ENCODE data around the gene PRR5. TPM values are rescaled to one million over a fixed set of nuclear protein-coding genes. Genes with fewer than 3 reads are reported as not detected.

PRR5 gene
- total and polyA plus RNA-seq, 2 of the 13 experiments (the other 11 are each of a cell fraction or from before 2014, with no cell fraction given): 11.6 to 27.5 TPM

DNA sequence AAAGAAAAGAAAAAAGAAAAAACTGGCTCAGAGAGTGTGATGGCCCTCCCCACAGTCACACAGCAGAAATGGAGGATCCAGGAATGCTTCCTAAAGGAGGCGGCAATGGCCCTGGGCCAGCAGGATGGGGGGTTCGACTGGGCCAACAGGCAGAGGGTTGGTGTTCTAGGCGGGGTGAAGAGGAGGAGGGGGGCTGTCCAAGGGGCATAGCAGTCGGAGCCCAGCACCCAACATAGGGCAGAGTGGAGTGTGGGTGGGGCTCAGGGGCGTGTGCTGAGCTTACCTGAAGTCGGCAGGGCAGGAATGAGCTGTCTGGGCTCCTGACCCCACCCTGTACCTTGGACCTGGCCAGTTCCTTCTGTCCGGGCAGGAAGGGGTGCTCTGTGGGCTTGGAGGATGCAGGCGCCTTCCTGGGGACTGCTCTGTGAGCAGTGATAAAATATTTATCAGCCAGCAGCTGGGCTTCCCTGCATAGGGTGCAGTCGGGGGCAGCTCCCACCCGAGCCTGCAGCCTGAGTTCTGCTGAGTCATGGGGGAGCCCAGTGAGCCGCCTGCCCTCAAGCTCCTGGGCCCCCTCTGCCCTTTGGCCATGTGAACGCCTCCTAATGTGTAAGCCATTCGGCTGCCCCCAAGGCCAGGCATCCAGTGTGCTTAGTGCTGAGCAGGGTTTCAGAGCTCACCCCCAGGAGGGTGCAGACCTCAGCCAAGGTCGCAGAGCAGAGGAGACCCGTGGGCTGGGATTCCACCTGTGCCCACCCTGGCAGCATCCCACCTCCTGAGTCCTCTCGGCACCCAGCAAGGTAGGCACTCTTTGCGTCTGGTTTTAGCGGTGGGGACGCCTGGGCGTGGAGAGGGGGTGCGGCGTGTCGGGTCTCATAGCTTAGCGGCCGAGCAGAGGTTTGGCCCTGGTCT is 25.3 kb upstream of the PRR5 start (continued):
- TF ChIP-seq ZC3H13 (CRISPR knock-in tag; IDR thresholded peaks at IDR 0.05): no peak
- no peak for TF ChIP-seq PRDM4 (CRISPR knock-in tag; IDR thresholded peaks at IDR 0.05; ENCODE audit: borderline replicate concordance)
- no peak for TF ChIP-seq GPN1 (CRISPR knock-in tag; IDR thresholded peaks at IDR 0.05; ENCODE audit: borderline replicate concordance)
- TF ChIP-seq NPAS2 (CRISPR knock-in tag; IDR thresholded peaks at IDR 0.05; ENCODE audit: borderline replicate concordance): no peak
- TF ChIP-seq HMG20A (CRISPR knock-in tag; IDR thresholded peaks at IDR 0.05; ENCODE audit: borderline replicate concordance): no peak
- TF ChIP-seq, protein P1, sequence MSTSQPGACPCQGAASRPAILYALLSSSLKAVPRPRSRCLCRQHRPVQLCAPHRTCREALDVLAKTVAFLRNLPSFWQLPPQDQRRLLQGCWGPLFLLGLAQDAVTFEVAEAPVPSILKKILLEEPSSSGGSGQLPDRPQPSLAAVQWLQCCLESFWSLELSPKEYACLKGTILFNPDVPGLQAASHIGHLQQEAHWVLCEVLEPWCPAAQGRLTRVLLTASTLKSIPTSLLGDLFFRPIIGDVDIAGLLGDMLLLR (CRISPR knock-in tag; IDR thresholded peaks at IDR 0.05): no peak
- no peak for TF ChIP-seq DMTF1 (CRISPR knock-in tag; IDR thresholded peaks at IDR 0.05)
- no peak for TF ChIP-seq BHLHE40 (IDR thresholded peaks at IDR 0.05; ENCODE audit: low read length)
- peak; percentile 86 for TF ChIP-seq ZNF687 (CRISPR knock-in tag; IDR thresholded peaks at IDR 0.05)
- no peak for TF ChIP-seq AKAP8 (CRISPR knock-in tag; IDR thresholded peaks at IDR 0.05)
- TF ChIP-seq ZFP41 (CRISPR knock-in tag; IDR thresholded peaks at IDR 0.05; ENCODE audit: borderline replicate concordance): no peak
- TF ChIP-seq SP140L (CRISPR knock-in tag; IDR thresholded peaks at IDR 0.05; ENCODE audit: borderline replicate concordance): no peak
- TF ChIP-seq HNRNPUL1 (IDR thresholded peaks at IDR 0.05; ENCODE audit: low read depth, low read length): no peak
- TF ChIP-seq ZFP36L1 (CRISPR knock-in tag; IDR thresholded peaks at IDR 0.05): no peak
- TF ChIP-seq ZGPAT (CRISPR knock-in tag; IDR thresholded peaks at IDR 0.05): peak; percentile 62; the same call in 1 of the 2 replicates
